A673 (cell line): ENCODE data around the gene WBP1L. TPM values are rescaled to one million over a fixed set of nuclear protein-coding genes. Genes with fewer than 3 reads are reported as not detected.
A peak's percentile ranks its signal among the peaks of the same experiment; 100 is the strongest.

Experiments used
- BruUV-seq: library from RNA; stranded (reverse); fragments of 400-500 nt; replicated peaks from 2 replicates; lab custom pipeline; 2021; lab: Mats Ljungman, UMichigan
- CTCF ChIA-PET: fragments of 300-600 bp; sonication (Branson Sonifier 250); formaldehyde crosslinking; loops from one replicate; lab custom pipeline; 2022; ENCODE audit warnings: antibody characterized with exemption; lab: Charles Lee
- POLR2A ChIA-PET: fragments of 300-600 bp; sonication (Branson Sonifier 250); formaldehyde crosslinking; loops from one replicate; lab custom pipeline; 2022; ENCODE audit warnings: antibody characterized with exemption; ENCODE audit not compliant: low non-redundant PET; lab: Charles Lee
- DNase-seq: peaks from one replicate; pipeline ENCODE4 v3.0.0-alpha.2; 2015; ENCODE audit warnings: low spot score
- H3K27ac ChIP-seq: fragments of 200-600 bp; sonication (generic); 2 replicates; pipeline ENCODE4 v1.5.1; 2016; ENCODE audit warnings: mixed run types, low read depth, mild to moderate bottlenecking, mixed read lengths, antibody characterized with exemption, low read length; ENCODE audit not compliant: poor library complexity, severe bottlenecking
- H3K27me3 ChIP-seq: fragments of 200-600 bp; sonication (generic); replicated peaks from 2 replicates; pipeline ENCODE4 v1.6.1; 2017; ENCODE audit warnings: mixed run types, low read depth, mild to moderate bottlenecking, mixed read lengths, antibody characterized with exemption, low read length; ENCODE audit not compliant: insufficient read depth, poor library complexity
- H3K36me3 ChIP-seq: fragments of 200-600 bp; sonication (generic); 2 replicates; pipeline ENCODE4 v1.6.1; 2016; ENCODE audit warnings: mixed run types, mild to moderate bottlenecking, mixed read lengths, antibody characterized with exemption, low read length; ENCODE audit not compliant: insufficient read depth, poor library complexity, severe bottlenecking
- H3K4me1 ChIP-seq: fragments of 200-600 bp; sonication (generic); 2 replicates; pipeline ENCODE4 v1.6.1; 2017; ENCODE audit warnings: mixed run types, mild to moderate bottlenecking, mixed read lengths, antibody characterized with exemption, low read length; ENCODE audit not compliant: insufficient read depth, poor library complexity, severe bottlenecking
- H3K4me3 ChIP-seq: fragments of 200-600 bp; sonication (generic); 2 replicates; pipeline ENCODE4 v1.5.1; 2016; ENCODE audit warnings: low read depth, mixed run types, mild to moderate bottlenecking, mixed read lengths, low read length; ENCODE audit not compliant: poor library complexity, severe bottlenecking
- H3K9me3 ChIP-seq: fragments of 200-600 bp; sonication (generic); 2 replicates; pipeline ENCODE4 v1.6.1; 2016; ENCODE audit warnings: mixed run types, low read depth, mild to moderate bottlenecking, mixed read lengths, antibody characterized with exemption, low read length; ENCODE audit not compliant: poor library complexity, severe bottlenecking
- EZH2 ChIP-seq: fragments of 200-600 bp; sonication (generic); IDR thresholded peaks from 2 replicates; pipeline ENCODE4 v1.6.1; 2017; ENCODE audit warnings: borderline replicate concordance, low read depth, mild to moderate bottlenecking, mixed read lengths, antibody characterized with exemption, low read length; ENCODE audit not compliant: poor library complexity, severe bottlenecking
- intact Hi-C: fragments of 100-400 bp; cut with micrococcal nuclease; formaldehyde crosslinking; loops from one replicate; pipeline ENCODE4 v1.10.0; 2022; ENCODE audit not compliant: unreplicated experiment
- total RNA-seq: library from RNA; stranded (reverse); gene quantifications from 2 replicates; pipeline ENCODE4 v1.2.3, GENCODE V29; 2021
- TF ChIP-seq, protein P1 (sequence below): fragments of 300-800, 200-600 bp; sonication (generic); conservative IDR thresholded peaks from 2 replicates; pipeline ENCODE4 v1.5.1; 2017; ENCODE audit warnings: low read depth, mild to moderate bottlenecking, antibody characterized with exemption, low read length, moderate library complexity, mixed read lengths

Gene WBP1L
- total RNA-seq, 1 experiment from 2014 or later = 20.3 TPM

DNA sequence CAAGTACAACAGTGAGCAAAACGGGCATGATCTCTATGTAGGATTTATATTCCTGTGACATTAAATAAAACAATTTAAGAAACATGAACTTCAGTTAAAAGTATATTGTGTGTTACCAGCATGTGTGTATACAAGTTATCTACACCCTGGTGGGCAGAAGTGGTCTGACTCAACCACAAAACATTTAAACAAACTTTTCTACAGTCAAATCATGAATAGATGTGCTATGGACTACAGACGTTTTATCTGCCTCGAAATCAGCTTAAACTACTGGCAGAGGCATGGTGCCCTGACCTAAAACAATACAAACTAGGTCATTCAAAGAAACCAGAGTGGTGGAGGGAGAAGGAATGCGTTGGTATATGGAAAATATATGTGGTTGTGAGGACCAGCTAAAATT is 33.1 kb upstream of the WBP1L start:
- no peak overlapping the region for H3K4me3 ChIP-seq
- no peak overlapping the region for H3K27ac ChIP-seq
- H3K36me3 ChIP-seq = no peaks in the 10 kb centered on the region
- H3K4me1 ChIP-seq = peaks cover 21% of the 10 kb centered on the region
- peak; percentile 57 for DNase-seq
- no TSS peak for BruUV-seq
- H3K27me3 ChIP-seq = no peaks in the 10 kb centered on the region
- TF ChIP-seq EZH2 = no peak
- TF ChIP-seq, protein P1, sequence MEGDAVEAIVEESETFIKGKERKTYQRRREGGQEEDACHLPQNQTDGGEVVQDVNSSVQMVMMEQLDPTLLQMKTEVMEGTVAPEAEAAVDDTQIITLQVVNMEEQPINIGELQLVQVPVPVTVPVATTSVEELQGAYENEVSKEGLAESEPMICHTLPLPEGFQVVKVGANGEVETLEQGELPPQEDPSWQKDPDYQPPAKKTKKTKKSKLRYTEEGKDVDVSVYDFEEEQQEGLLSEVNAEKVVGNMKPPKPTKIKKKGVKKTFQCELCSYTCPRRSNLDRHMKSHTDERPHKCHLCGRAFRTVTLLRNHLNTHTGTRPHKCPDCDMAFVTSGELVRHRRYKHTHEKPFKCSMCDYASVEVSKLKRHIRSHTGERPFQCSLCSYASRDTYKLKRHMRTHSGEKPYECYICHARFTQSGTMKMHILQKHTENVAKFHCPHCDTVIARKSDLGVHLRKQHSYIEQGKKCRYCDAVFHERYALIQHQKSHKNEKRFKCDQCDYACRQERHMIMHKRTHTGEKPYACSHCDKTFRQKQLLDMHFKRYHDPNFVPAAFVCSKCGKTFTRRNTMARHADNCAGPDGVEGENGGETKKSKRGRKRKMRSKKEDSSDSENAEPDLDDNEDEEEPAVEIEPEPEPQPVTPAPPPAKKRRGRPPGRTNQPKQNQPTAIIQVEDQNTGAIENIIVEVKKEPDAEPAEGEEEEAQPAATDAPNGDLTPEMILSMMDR = no peak
- H3K9me3 ChIP-seq = no peaks in the 10 kb centered on the region
- intact Hi-C loops = no loop called here
- ChIA-PET POLR2A (no interaction called here), CTCF (interaction anchor here (1.1 kb wide), 1 partner anchor 14 kb away, joined by 4 read pairs; no protein-coding TSS in a partner anchor)

- intact Hi-C loops = loop anchor here (2.0 kb wide), 1 partner anchor 65 kb away; no protein-coding TSS in a partner anchor
- TF ChIP-seq EZH2 = no peak
- TF ChIP-seq, protein P1 = no peak
- H3K27me3 ChIP-seq = no peaks in the 10 kb centered on the region
- no peak overlapping the region for H3K27ac ChIP-seq
- no peak for DNase-seq
- no TSS peak for BruUV-seq
- no peak overlapping the region for H3K4me3 ChIP-seq
- ChIA-PET CTCF (interaction anchor here (0.6 kb wide), 1 partner anchor 704 kb away, joined by 4 read pairs; no protein-coding TSS in a partner anchor), POLR2A (no interaction called here)
- no peaks in the 10 kb centered on the region for H3K36me3 ChIP-seq
- peaks cover 26% of the 10 kb centered on the region for H3K4me1 ChIP-seq
- H3K9me3 ChIP-seq = no peaks in the 10 kb centered on the region
These were observed 31.7 kb upstream of the WBP1L start for GRCh38 chr10:102712089-102712488.

DNA sequence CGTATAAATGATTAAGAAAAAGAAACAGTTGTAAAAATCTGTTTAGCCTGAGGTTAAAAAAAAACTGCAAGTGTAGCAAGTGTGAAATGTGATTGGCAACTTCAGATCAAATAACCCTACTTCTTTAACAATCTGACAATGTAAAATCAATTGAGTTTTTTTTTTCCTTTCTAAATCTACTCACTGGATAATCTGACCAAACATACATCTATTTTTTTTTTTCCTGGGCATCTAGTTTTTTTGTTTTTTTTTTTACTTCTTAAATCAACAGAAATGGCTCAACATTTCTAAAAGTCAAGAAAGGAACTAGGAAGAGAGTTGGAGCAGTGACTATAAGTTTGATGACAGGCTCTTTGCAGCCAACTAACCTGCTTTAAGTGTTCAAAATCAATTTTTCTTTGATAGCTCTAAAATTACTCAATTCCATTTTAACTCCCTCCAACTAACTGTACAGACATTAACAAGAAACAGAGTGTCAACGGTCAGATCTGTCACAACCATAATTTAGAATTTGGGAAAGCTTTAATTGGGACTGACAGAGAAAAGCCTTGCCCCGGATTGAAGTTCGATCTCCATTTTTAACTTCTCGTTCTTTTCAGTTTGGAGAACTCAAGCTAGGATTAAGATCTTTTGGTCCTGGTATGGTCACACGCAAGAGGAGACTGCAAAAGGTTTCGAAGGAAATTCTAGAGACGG is 30.8 kb upstream of the WBP1L start:
- no peak for DNase-seq
- TF ChIP-seq EZH2 = no peak
- TF ChIP-seq, protein P1 = no peak
- peak overlapping the region; percentile 74 for H3K4me3 ChIP-seq
- H3K27ac ChIP-seq = peak overlapping the region; percentile 85
- POLR2A ChIA-PET = no interaction called here
- H3K36me3 ChIP-seq = peaks cover 3% of the 10 kb centered on the region
- H3K27me3 ChIP-seq = no peaks in the 10 kb centered on the region
- no TSS peak for BruUV-seq
- H3K4me1 ChIP-seq = peaks cover 29% of the 10 kb centered on the region
- intact Hi-C loops = loop anchor here (2.0 kb wide), 1 partner anchor 66 kb away; no protein-coding TSS in a partner anchor
- CTCF ChIA-PET = interaction anchor here (1.4 kb wide), 1 partner anchor 68 kb away, joined by 3 read pairs; no protein-coding TSS in a partner anchor
- H3K9me3 ChIP-seq = no peaks in the 10 kb centered on the region
